Measurements from ENCODE around the gene BAD. TPM values are rescaled to one million over a fixed set of nuclear protein-coding genes. Genes with fewer than 3 reads are reported as not detected.
A peak's percentile ranks its signal among the peaks of the same experiment; 100 is the strongest.
"Not testable (repeated sequence)": the region's sequence is repeated elsewhere in the genome, so short reads cannot be mapped to it uniquely, and the experiment has no call there.

Gene BAD
- total RNA-seq, 1 experiment from 2014 or later = 121 TPM

DNA sequence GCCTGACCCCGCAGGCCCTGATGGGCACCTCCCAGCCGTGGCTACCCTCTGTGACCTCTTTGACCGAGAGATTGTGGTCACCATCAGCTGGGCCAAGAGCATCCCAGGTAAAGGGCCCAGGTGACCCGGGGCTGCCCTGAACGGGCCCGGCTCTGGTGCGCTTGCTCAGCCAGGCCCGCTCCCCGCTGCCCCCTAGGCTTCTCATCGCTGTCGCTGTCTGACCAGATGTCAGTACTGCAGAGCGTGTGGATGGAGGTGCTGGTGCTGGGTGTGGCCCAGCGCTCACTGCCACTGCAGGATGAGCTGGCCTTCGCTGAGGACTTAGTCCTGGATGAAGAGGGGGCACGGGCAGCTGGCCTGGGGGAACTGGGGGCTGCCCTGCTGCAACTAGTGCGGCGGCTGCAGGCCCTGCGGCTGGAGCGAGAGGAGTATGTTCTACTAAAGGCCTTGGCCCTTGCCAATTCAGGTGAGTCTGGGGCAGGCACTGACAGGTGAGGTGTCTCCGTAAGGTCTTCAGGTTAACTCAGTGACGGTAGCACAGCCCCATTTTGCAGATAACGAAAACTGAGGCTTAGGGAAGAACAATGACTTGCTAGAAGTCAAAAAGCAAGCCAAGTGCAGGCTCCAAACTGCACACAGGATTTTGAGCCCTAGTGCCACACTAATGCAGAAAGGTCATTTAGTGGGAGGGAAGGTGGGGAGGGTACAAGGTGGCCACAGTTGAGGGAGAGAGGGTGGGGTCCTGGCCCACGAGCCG, 30.5 kb upstream of the BAD start:
- DNase-seq (ENCODE audit: low read depth) = no peak

DNA sequence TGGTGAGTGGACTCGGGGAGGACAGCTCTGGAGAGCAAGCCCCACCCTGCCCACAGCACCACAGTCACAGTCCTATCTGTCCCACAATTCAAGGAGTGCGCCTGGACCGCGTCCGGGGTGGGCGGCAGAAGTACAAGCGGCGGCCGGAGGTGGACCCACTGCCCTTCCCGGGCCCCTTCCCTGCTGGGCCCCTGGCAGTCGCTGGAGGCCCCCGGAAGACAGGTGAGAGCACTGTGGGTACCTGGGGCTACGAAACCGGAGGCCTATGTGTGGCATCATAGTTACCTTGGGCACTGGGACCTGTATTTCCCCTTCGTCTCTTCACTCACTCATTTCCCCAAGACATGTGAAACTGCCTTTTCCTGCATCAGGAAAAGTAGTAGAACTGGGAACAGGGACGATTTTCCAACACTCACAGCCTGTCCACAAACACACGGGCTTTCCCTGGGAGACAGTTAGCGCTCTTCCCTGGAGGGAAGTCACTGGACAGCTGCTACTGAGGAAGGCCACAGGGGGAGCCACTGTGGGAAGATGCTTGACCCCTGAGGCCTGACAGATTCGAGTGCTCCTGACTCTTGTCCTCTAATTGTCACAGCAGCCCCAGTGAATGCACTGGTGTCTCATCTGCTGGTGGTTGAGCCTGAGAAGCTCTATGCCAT, 29.8 kb upstream of the BAD start:
- DNase-seq (ENCODE audit: low read depth) = no peak

DNA sequence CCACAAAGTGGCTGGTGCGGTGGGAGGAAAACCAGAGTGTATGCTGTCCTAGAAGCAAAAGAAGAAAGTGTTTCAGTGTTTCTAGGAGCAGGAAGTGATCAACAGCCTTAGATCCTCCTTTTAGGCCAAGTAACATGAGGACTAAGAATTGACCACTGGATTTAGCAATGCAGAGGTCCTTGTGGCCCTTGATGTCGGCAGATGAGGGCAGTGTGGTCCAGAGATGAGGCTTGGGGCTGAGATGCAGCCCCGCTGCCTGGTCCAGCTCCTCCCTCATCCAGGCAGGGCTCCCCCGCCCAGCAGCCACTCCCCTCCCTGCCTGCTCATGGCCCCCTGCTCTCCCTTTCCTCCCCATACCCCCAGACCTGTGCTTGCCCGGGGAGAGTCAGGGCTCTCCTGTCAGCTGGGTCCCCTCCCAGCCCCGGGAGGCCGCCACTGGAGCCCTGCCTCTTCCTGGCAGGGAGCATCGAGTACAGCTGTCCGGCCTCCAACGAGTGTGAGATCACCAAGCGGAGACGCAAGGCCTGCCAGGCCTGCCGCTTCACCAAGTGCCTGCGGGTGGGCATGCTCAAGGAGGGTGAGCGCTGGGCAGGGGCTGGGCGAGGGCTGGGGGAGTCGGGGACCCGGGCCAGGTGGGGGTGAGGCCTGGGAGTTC, 29.2 kb upstream of the BAD start:
- DNase-seq (ENCODE audit: low read depth) = no peak

DNA sequence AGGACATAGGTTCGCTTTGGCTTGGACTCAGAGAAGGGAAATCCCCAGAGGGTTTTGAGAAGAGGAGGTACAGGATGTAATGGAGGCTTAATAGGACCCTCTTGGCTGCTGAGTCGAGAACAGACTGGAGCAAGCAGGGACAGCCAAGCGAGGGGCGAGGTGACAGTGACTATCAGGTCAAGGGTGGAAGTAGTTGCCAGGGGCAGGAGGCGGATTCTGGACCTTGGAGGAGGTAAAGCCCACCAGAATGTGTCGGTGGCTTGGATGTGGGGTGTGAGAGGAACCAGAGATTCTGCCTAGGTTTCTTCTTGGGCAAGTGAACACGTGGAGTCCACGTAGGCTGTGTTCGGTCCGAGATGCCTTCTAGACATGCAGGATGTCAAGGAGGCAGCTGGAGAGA, 28.5 kb upstream of the BAD start:
- no peak for DNase-seq (ENCODE audit: low read depth)

DNA sequence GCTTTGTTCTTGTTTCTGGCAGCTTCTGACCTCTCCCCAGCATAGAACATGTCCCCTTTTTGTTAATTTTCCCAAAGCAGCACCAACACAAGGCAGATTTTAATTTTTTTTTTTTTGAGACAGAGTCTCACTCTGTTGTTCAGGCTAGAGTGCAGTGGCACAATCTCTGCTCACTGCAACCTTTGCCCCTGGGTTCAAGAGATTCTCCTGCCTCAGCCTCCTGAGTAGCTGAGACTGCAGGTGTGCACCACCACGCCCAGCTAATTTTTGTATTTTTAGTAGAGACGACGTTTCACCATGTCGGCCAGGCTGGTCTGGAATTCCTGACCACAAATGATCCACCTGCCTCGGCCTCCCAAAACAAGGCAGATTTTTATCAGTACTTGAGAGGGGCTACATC, 23.3 kb upstream of the BAD start:
- DNase-seq (ENCODE audit: low read depth) = not testable (repeated sequence)

DNA sequence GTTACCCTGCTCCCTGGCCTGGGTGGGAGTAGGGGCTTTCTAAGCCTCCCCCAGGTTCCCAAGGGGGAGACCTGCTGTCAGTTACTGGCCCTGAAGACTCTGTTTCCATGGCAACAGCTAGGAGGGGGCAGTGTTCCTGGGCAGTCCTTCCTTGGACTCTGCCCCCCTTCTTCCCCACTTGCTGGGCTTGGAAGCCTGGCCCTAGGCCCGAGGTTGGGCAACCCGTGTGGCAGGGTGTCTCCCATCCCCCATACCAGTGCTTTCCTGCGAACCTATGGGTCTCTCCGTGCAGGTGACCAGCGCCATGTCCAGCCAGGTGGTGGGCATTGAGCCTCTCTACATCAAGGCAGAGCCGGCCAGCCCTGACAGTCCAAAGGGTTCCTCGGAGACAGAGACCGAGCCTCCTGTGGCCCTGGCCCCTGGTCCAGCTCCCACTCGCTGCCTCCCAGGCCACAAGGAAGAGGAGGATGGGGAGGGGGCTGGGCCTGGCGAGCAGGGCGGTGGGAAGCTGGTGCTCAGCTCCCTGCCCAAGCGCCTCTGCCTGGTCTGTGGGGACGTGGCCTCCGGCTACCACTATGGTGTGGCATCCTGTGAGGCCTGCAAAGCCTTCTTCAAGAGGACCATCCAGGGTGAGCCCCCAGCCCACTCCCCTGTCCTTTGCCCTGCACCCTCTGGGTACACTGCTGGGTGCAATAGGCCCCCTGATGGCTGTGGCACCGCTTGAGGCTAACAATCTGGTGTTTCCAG, 22.6 kb upstream of the BAD start:
- no peak for DNase-seq (ENCODE audit: low read depth)

DNA sequence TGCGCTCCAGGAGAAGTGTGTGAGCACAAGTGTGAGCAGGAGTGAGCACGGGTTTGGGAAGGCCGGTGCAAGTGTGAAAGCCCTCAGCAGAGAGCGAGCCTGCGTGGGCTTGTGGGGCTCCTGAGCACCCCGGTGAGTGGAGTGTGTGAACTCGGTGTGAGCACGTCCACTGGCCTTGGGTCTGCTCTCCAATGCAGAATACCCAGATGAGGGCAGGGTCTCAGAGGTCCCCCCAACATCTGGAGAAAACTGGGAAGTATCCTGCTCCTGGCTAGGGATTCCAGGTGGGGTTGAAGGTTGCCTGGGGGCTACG, 22.1 kb upstream of the BAD start:
- DNase-seq (ENCODE audit: low read depth) = no peak

DNA sequence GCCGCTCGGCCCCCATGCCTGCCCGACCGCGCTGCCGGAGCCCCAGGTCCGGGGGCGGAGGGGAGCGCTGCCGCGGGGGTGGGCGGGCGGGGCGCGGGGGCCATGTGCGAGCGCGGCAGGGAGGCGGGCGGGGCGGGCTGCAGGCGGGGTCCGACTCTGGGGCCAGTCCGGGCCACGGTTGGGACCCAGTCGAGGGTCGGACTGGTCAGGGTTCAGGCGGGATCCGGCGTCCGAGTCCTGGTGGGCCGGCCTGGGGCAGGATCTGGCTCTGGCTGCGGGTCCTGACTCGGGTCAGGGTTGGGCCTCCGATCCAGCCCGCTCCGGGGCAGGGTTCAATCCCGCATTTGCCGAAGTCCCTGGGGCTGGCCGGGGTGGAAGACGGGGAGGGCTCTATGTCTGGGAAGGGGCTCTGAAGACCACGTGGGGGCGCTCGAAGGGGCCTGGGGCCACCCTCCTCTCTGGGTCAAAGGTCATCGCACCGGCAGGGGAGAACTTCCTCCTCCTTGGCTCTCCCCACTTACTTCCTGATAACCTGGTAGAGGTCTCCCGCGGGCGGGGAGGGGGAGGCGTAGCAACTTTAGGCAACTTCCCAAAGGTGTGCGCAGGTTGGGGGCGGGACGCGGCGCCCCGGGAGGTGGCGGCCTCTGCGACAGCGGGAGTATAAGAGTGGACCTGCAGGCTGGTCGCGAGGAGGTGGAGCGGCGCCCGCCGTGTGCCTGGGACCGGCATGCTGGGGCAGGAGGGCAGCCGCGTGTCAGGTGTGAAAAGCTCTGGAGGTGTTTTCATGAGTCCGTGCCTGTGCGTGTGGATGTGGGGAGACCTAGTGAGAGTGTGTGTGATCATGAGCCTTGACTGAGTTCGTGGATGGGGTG, 21.5 kb upstream of the BAD start:
- DNase-seq (ENCODE audit: low read depth) = peak; percentile 35

DNA sequence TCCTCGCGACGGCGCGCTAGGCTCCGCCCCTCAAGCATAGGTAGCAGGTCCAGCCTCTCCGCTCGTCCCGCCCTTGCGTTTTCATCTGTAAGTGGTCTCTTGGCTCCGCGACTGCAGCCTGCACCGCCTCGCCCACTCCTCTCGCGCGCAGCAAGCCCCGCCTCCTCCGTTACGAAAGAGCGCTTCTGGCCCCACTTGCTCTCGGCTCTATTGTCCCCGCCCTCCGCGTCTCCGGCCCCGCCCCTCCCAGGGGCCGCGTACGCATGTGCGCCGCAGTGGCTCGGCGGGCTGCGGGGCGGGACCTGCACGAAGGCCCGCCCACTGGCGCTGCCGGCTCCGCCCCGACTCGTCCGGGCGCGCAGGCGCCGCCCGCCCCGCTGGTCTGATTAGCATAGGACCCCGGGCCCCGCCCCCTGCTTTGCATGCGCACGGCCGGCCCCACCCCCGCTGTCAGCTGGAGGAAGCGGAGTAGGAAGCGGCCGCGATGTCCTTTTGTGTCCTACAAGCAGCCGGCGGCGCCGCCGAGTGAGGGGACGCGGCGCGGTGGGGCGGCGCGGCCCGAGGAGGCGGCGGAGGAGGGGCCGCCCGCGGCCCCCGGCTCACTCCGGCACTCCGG, 20.7 kb upstream of the BAD start, which contains the start of gene ESRRA:
ESRRA (plus strand) TSS at position 450 of the 616 bp plus-strand sequence. CDS start 1,656 bp downstream, outside the sequence.
- peak; percentile 93 for DNase-seq (ENCODE audit: low read depth)

DNA sequence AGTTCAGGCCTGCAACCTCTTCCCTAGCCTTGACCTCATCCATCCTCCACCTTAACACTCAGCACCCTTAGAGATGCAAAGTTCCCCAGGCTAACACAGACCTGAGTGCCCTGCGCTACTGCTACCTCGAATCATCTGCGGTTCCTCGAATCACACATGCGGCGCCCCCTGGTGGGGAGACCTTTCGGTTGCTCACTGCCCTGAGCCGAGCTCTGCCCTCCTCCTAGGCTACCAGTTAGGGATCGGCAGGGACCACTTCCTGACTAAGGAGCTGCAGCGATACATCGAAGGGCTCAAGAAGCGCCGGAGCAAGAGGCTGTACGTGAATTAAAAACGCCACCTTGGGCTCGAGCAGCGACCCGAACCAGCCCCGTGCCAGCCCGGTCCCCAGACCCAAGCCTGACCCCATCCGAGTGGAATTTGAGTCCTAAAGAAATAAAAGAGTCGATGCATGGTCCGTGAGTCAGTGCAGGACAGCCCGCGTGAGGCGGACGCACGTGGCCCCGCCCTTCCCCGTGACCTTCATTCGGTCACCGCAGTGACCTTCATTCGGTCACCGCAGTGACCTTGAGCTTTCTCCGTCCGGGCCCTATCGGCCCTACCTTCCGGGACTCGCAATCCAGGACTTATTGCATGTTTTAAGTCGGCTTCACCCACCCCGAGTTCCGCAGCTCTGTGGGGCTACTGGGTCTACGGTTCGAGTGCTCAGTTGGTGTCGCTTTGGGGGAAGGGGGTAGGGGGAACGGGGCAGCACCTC, 20.0 kb upstream of the BAD start:
- peak; percentile 85 for DNase-seq (ENCODE audit: low read depth)

DNA sequence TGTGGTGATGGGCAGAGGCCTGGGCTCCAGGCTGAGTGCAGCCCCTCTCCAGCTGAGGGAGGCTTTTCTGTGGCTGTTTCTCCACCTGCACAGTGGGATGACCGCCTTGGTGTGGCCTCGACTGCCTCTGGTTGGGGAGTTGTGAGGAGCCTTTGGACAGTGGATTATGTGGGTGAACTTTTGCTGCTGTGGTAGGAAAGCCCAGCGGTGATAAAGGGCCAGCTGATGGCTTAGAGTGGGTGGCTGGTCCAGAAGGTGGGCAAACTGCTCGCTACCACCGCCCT, 19.5 kb upstream of the BAD start:
- no peak for DNase-seq (ENCODE audit: low read depth)

DNA sequence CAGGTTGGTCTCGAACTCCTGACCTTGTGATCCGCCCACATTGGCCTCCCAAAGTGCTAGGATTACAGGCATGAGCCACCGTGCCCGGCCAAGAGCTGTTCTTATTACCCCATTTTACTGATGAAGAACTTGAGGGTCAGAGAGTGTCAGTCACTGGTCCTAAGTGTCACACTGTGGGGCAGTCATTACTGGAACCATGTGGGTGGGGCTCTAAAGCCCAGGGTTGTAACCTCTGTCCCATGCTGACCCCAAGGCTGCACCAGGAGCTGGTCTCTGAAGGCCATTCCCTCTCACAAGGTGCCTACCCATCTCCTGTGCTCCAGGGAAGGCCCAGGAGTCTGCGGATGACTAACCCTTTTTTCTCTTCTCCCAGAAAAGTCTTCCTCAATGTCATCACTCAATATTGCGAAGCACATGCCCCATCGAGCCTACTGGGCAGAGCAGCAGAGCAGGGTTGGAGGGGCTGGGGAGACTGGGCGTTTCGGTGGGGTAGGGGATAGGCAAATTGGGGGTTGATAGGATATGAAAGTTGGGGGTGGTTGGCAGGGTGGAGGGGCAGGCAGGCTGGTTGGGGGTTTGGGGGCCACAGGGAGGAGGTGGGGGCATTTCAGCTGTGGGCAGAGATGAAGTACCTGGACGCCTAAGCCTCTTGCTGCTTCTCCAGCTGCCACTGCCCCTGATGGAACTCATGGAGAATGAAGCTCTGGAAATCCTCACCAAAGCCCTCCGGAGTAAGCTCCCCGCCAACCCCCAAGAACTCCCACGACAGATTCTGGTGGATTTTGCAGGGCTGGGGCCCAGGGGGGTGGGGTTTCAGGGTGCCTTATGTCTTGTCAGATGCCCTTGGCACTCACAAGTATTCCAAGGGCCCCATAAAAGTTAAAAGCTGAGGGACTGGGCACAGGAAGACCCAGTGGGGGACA, 18.9 kb upstream of the BAD start:
- DNase-seq (ENCODE audit: low read depth) = no peak

DNA sequence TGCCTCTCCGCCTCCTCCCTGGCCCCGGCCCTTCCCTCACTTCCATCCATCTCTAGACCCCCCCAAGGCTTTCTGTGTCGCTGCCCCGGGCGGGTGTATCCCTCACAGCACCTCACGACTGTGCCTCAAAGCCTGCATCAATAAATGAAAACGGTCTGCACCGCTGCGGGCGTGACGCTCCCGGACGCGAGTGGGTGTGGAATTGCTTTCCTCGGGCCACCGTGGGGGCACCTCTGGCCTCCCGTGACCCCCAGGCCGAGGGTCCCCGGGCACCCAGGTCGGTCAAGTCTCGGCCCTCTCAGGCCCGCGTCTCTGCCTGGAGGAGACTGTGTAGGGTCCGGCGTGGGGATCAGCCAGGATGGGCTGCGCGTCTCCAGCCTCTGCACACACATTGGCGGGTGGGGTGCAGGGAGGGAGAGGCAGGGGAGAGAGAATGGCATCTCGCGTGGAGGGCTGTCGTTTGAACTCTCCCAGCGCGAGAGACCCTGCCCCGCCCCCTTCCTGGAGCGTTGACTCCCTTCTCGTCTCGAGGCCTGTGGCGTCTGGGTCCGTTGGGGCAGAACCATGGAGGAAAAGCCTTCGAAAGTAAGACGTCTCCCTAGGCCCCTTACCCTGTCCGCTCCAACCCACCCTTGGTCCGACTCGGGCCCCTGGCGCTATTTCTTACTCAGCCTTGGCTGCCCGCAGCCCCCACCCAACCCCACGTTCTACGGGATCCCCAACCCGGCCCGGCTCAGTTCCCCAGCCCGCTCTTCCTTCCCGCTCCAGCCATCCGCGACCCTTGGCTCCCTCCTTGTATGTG, 15.6 kb upstream of the BAD start, which contains the start of gene CATSPERZ:
CATSPERZ (plus strand) TSS at position 512 of the 802 bp plus-strand sequence; CDS start at position 565, 53 bp downstream.
- no peak for DNase-seq (ENCODE audit: low read depth)

DNA sequence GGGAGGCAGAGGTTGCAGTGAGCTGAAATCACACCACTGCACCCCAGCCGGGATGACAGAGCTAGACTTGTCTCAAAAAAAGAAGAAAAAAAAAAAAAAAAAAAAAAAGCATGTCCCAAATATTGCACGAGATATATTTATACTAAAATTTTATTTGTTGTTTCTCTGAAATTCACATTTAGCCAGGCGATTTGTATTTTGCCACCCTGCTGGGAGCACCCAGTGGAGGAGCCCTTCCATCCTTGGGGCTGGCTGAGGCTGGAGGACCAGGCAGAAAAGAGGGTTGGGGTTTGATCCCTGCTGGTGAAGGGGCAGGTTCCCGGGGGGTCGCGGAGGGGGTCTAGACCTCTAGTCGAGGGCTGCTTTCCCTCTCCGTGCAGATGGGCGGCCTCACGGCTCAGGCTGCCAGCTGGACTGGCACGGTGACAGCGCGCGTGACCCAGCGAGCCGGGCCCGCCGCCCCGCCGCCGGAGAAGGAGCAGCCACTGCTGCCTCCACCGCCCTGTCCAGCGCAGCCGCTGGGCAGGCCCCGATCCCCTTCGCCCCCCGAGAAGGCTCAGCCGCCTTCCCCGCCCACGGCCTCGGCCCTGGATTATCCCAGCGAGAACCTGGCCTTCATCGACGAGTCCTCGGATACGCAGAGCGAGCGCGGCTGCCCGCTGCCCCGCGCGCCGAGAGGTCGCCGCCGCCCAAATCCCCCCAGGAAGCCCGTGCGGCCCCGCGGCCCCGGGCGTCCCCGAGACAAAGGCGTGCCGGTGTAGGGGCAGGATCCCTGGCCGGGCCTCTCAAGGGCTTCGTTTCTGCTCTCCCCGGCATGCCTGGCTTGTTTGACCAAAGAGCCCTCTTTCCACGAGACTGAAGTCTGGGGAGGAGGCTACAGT, 14.7 kb upstream of the BAD start:
- DNase-seq (ENCODE audit: low read depth) = peak; percentile 33

DNA sequence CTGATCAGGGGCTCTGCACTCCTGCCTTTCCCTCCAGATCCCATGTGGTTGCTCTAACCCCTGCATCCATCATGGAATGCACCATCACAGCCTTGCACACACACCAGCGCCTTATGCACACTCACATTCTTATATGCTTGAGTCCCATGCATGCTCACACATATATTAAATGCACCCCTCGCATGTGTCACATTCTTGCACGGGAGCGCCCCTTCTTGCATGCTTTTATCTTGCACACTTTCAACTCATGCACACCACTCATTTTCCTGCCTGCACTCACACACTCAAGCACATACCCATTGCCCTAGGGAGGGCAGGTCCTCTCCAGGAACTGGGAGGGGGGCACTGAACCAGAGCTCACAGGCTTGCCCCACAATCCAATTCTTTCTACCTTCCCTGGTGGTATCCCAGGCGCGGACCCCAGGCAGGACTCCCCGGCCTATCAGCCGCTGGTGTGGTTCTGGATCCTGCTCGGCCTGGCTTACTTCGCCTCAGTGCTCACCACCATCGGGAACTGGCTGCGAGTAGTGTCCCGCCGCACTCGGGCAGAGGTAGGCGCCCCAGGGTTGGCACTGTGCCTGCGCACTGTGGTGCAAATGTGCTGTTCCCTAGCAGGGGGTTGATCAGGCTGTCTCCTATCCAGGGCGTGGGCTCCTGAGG, 13.4 kb upstream of the BAD start:
- no peak for DNase-seq (ENCODE audit: low read depth)

DNA sequence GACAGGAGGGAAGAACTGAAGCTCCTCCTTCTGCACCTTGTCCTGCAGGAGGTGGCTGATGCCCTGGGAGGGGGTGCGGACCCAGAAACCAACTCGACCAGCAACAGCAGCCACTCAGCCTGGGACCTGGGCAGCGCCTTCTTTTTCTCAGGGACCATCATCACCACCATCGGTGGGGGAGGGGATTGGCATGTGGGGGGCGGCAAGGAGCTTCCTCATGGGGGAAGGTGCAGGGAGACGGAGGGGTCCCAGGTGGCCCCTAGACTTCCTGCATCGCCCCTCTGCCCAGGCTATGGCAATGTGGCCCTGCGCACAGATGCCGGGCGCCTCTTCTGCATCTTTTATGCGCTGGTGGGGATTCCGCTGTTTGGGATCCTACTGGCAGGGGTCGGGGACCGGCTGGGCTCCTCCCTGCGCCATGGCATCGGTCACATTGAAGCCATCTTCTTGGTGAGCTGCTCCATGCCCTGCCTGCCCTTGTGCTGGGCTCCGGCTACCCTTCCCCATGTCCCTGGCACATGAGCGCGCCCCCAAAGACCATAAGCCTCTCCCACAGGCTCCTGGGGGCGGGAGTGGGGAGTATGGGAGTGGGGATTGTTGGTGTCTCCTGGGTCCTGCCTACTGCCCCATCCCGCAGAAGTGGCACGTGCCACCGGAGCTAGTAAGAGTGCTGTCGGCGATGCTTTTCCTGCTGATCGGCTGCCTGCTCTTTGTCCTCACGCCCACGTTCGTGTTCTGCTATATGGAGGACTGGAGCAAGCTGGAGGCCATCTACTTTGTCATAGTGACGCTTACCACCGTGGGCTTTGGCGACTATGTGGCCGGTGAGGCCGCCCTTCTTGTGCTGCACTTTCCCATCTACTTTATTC, 12.6 kb upstream of the BAD start:
- DNase-seq (ENCODE audit: low read depth) = no peak

All from RPMI7951 (cell line).